Progenitor cell of endocrine pancreas (in vitro differentiated cells): ENCODE results near the gene FOXL1. TPM values are rescaled to one million over a fixed set of nuclear protein-coding genes. Genes with fewer than 3 reads are reported as not detected.

ENCODE experiments used
- DNase-seq: peaks from one replicate; pipeline ENCODE4 v3.0.0; 2021; ENCODE audit warnings: low spot score; ENCODE audit not compliant: unreplicated experiment
- H3K27ac Mint-ChIP-seq: 2 replicates; pipeline ENCODE4 v1.8.0; 2021; ENCODE audit warnings: mild to moderate bottlenecking, moderate library complexity, mixed read lengths
- H3K27me3 Mint-ChIP-seq: 2 replicates; pipeline ENCODE4 v1.8.0; 2021; ENCODE audit warnings: mixed read lengths
- H3K36me3 Mint-ChIP-seq: 2 replicates; pipeline ENCODE4 v1.8.0; 2022; ENCODE audit warnings: mixed read lengths; ENCODE audit not compliant: insufficient read depth
- H3K4me1 Mint-ChIP-seq: 2 replicates; pipeline ENCODE4 v1.8.0; 2021; ENCODE audit warnings: low read depth, mixed read lengths
- H3K4me3 Mint-ChIP-seq: 2 replicates; pipeline ENCODE4 v1.8.0; 2021; ENCODE audit warnings: low read depth, mild to moderate bottlenecking, moderate library complexity, mixed read lengths
- H3K9me3 Mint-ChIP-seq: 2 replicates; pipeline ENCODE4 v1.8.0; 2021; ENCODE audit warnings: low read depth, mixed read lengths
- total RNA-seq: library from RNA; stranded (reverse); gene quantifications from 2 replicates; pipeline ENCODE4 v1.2.1, GENCODE V29; 2021
- TF ChIP-seq, protein P1 (sequence below): fragments of 200-600 bp; sonication (generic); IDR thresholded peaks from one replicate; pipeline ENCODE4 v1.5.0; 2021; ENCODE audit warnings: antibody characterized with exemption, mild to moderate bottlenecking; ENCODE audit not compliant: unreplicated experiment

Gene FOXL1
- total RNA-seq, 1 donor from 2014 or later = not detected

DNA sequence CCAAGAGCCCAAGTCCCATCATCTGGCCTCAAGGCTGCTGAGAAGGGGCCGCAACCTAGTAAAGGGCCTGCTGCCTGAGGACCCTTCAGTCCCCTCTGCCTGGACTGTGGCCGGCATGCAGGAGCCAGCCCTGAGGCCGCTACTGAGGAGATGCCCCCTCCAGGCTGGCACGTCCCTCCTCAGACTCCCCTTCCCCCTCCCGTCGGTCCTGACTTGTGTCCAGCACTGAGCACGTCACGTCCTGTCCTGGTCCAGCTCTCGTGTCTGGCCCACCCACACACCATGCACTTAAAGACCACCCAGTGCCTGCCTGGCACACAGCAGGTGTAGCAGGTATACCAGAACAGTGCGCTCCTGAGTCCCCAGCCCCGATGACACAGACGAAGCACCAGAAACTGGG lies 32.9 kb upstream of the FOXL1 start:
- Mint-ChIP-seq H3K4me1 (no peaks in the 10 kb centered on the region), H3K4me3 (no peak overlapping the region), H3K36me3 (peaks cover 5% of the 10 kb centered on the region), H3K27ac (no peak overlapping the region), H3K27me3 (peaks cover 11% of the 10 kb centered on the region), H3K9me3 (no peaks in the 10 kb centered on the region)
- TF ChIP-seq, protein P1, sequence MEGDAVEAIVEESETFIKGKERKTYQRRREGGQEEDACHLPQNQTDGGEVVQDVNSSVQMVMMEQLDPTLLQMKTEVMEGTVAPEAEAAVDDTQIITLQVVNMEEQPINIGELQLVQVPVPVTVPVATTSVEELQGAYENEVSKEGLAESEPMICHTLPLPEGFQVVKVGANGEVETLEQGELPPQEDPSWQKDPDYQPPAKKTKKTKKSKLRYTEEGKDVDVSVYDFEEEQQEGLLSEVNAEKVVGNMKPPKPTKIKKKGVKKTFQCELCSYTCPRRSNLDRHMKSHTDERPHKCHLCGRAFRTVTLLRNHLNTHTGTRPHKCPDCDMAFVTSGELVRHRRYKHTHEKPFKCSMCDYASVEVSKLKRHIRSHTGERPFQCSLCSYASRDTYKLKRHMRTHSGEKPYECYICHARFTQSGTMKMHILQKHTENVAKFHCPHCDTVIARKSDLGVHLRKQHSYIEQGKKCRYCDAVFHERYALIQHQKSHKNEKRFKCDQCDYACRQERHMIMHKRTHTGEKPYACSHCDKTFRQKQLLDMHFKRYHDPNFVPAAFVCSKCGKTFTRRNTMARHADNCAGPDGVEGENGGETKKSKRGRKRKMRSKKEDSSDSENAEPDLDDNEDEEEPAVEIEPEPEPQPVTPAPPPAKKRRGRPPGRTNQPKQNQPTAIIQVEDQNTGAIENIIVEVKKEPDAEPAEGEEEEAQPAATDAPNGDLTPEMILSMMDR = no peak
- DNase-seq = no peak

DNA sequence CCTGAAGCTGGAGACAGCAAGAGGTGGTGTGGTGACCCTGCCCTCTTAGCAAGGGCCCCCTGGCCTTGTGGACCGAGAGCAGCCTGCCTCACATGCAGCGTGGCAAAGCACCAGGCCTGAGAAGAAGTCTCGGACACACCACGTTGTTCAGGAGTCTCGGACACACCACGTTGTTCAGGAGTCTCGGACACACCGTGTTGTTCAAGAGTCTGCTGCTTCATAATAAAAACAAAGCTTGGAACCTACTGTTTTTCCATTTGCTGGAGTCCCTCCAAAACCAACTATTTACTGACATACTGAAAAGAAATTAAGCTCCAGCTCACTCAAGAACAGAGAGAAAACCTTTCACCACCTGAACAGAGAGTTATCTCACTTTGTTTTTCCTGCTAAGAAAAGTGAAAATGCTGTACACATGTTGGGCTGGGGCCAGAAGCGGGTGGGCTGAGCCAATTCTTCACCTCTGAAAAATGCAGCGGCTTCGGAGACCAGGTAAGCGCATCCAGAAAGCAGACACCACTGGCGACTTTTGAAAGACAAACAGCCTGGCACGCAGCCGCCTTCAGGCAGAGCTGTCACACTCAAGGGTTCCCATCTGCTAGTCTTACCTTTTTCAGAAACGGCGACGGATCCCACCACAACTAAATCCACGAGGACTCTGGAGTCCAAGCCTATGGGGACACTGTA lies 32.3 kb upstream of the FOXL1 start:
- H3K27ac Mint-ChIP-seq = no peak overlapping the region
- H3K4me1 Mint-ChIP-seq = no peaks in the 10 kb centered on the region
- H3K9me3 Mint-ChIP-seq = no peaks in the 10 kb centered on the region
- peaks cover 5% of the 10 kb centered on the region for H3K36me3 Mint-ChIP-seq
- H3K27me3 Mint-ChIP-seq = peaks cover 11% of the 10 kb centered on the region
- no peak overlapping the region for H3K4me3 Mint-ChIP-seq
- TF ChIP-seq, protein P1 = no peak
- DNase-seq = no peak

DNA sequence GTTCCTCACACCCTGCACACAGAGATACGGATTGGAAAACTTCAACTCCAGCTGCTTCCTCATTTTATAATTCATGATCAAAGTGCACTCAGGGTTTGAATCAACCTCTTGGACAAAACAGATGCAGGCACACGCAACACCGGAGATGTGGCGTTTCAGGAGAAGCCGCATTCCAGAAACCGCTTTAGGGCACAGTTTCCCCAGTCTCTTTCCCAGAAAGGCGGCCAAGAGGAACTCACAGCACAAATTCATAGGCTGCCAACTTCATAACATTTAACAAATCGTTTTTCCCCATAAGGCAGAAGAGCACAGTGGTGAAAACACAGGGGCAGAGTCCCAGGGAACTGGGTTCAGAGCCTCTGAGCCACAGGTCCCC lies 31.7 kb upstream of the FOXL1 start:
- Mint-ChIP-seq H3K27me3 (peaks cover 15% of the 10 kb centered on the region), H3K9me3 (no peaks in the 10 kb centered on the region), H3K4me1 (no peaks in the 10 kb centered on the region), H3K4me3 (no peak overlapping the region), H3K27ac (no peak overlapping the region), H3K36me3 (peaks cover 5% of the 10 kb centered on the region)
- DNase-seq = no peak
- TF ChIP-seq, protein P1 = no peak

DNA sequence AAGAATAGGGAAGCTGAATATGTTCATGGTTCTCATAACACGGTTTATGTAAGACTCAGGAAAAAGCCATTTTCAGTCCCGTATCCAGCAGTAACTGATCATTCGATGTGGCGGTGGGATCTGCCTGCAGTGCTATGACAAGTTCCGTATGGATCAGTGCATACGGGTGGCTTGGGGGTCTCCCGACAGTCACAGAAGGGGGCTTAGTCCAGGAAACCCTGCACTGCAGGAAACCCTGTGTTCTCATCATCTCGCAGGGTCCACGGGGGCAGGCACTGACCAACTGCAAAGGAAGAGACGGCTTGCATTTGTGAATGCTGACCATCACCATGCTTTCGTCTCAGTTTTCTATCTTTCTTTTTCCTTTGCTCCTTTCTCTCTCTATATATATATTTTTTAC lies 31.1 kb upstream of the FOXL1 start:
- Mint-ChIP-seq H3K4me1 (no peaks in the 10 kb centered on the region), H3K4me3 (no peak overlapping the region), H3K27me3 (peaks cover 18% of the 10 kb centered on the region), H3K9me3 (no peaks in the 10 kb centered on the region), H3K27ac (no peak overlapping the region), H3K36me3 (peaks cover 5% of the 10 kb centered on the region)
- DNase-seq = no peak
- TF ChIP-seq, protein P1 = no peak

DNA sequence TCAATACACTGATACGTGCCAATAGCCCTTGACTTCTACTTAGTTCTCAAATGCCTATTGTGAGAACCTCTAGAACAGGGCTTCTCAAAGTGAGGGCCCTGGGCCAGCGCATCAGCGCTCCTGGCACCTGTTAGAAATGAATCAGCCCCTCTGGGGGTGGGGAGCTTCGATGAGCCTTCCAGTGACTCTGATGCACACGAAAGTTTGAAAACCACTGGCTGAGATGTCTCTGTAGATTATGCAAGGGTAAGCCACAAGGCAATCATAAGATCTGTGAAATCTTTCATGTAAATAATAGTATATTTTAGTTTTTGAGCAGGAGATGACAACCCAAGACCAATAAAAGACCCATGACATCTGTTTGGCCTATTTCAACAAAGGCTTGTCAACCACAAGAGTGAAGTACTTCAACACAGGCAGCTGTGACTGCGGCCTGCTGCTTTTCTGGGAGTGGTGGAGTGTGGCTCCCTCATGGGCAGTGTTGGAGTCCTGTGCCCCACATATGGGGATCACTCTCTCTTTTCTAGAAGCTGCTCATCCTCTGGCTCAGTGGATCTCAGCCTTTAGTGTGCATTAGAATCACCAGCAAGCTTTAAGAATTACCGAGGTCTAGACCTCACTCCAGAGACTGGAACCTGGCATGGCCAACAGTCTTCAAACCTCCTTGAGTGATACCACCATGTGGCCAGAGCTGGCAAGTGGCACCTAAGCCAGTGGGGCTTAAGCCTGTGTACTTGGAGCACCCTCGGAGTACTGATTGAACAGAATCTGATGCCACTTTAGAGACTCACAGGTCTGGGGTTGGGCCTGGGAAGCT lies 29.1 kb upstream of the FOXL1 start:
- Mint-ChIP-seq H3K9me3 (no peaks in the 10 kb centered on the region), H3K36me3 (peaks cover 5% of the 10 kb centered on the region), H3K4me3 (no peak overlapping the region), H3K27me3 (peaks cover 21% of the 10 kb centered on the region), H3K27ac (no peak overlapping the region), H3K4me1 (peaks cover 3% of the 10 kb centered on the region)
- TF ChIP-seq, protein P1 = no peak
- no peak for DNase-seq
